ENCODE data around the gene CER1. TPM values are rescaled to one million over a fixed set of nuclear protein-coding genes. Genes with fewer than 3 reads are reported as not detected.

The CER1 gene
- polyA plus RNA-seq, 1 of the 3 experiments (the other 2 are of a cell fraction), result not detected

GRCh38 chr9:14730461-14730898 is 7.9 kb upstream of the CER1 start:
- TF ChIP-seq YY1 (IDR thresholded peaks at IDR 0.05; ENCODE audit: low read depth) (no peak), EZH2phosphoT487 (IDR thresholded peaks at IDR 0.05; ENCODE audit: borderline replicate concordance, low read depth) (no peak), RXRA (IDR thresholded peaks at IDR 0.05; ENCODE audit: borderline replicate concordance, low read depth) (no peak), FOXJ3 (CRISPR knock-in tag; IDR thresholded peaks at IDR 0.05) (no peak), GATA2 (CRISPR knock-in tag; IDR thresholded peaks at IDR 0.05) (no peak), CTCF (IDR thresholded peaks at IDR 0.05) (no peak), PBX3 (IDR thresholded peaks at IDR 0.05) (no peak), SIN3A (IDR thresholded peaks at IDR 0.05; ENCODE audit: borderline replicate concordance, low read depth, low read length) (no peak), FOSL2 (IDR thresholded peaks at IDR 0.05; ENCODE audit: borderline replicate concordance, low read depth) (no peak), TCF12 (IDR thresholded peaks at IDR 0.05) (no peak), TAF1 (IDR thresholded peaks at IDR 0.05; ENCODE audit: borderline replicate concordance, low read depth, low read length) (no peak), CHD2 (IDR thresholded peaks at IDR 0.05; ENCODE audit: low read length, partially characterized antibody) (no peak), RCOR1 (IDR thresholded peaks at IDR 0.05; ENCODE audit: low read length) (no peak)

GRCh38 chr9:14723301-14723700 is 768 bp upstream of the CER1 start:
- Histone ChIP-seq H2AFZ (ENCODE audit: low read depth) (no peak overlapping the region), H3K4me1 (ENCODE audit: control insufficient read depth in 1 of 2, insufficient read depth in 2 of 2, low read depth in 1 of 2, low read length in 1 of 2) (no peaks in the 10 kb centered on the region; a peak in 1 of 4 replicates), H3K79me2 (ENCODE audit: insufficient read depth) (no peaks in the 10 kb centered on the region), H3K9me3 (no peaks in the 10 kb centered on the region), H3K27ac (ENCODE audit: low read depth in 2 of 2, low read length in 1 of 2) (no peak overlapping the region), H3F3A (replicated peaks; ENCODE audit: insufficient read depth) (no peaks in the 10 kb centered on the region), H3K9ac (no peak overlapping the region), H3K27me3 (ENCODE audit: insufficient read depth) (peaks cover 5% of the 10 kb centered on the region; the same call in 1 of the 2 replicates), H4K20me1 (ENCODE audit: insufficient read depth) (no peaks in the 10 kb centered on the region), H3K9me2 (no peaks in the 10 kb centered on the region), H3K36me3 (replicated peaks in 1 of 2; ENCODE audit: control insufficient read depth in 1 of 2, insufficient read depth in 2 of 2, low read length in 1 of 2) (no peaks in the 10 kb centered on the region), H3K4me3 (ENCODE audit: low read depth in 2 of 2, low read length in 1 of 2) (no peak overlapping the region), H3K4me2 (no peak overlapping the region)
- POLR2A ChIA-PET, result interaction anchor here (0.6 kb wide), 1 partner anchor 34 kb away, joined by 3 read pairs; no protein-coding TSS in a partner anchor
- 36% methylated on average over 4 of the region's 4 CpGs for WGBS (ENCODE audit: low lambda C conversion rate)
- CTCF ChIA-PET, result no interaction called here
- DNase-seq, result no peak
- no peak for TF ChIP-seq REST (IDR thresholded peaks at IDR 0.05; ENCODE audit: low read depth, low read length)
- TF ChIP-seq EZH2phosphoT487 (IDR thresholded peaks at IDR 0.05; ENCODE audit: borderline replicate concordance, low read depth), result no peak
- no peak for TF ChIP-seq ELF1 (IDR thresholded peaks at IDR 0.05)
- TF ChIP-seq FOXJ3 (CRISPR knock-in tag; IDR thresholded peaks at IDR 0.05), result no peak
- no peak for TF ChIP-seq GATA2 (CRISPR knock-in tag; IDR thresholded peaks at IDR 0.05)
- TF ChIP-seq RXRA (IDR thresholded peaks at IDR 0.05; ENCODE audit: borderline replicate concordance, low read depth), result no peak
- no peak for TF ChIP-seq TAF1 (IDR thresholded peaks at IDR 0.05; ENCODE audit: borderline replicate concordance, low read depth, low read length)
- TF ChIP-seq CHD2 (IDR thresholded peaks at IDR 0.05; ENCODE audit: low read length, partially characterized antibody), result no peak
- no peak for TF ChIP-seq JUND (IDR thresholded peaks at IDR 0.05)
- no peak for TF ChIP-seq RFX5 (IDR thresholded peaks at IDR 0.05; ENCODE audit: low read length)
- TF ChIP-seq POLR2AphosphoS5 (IDR thresholded peaks at IDR 0.05; ENCODE audit: low read depth, low read length), result no peak
- TF ChIP-seq IRF3 (IDR thresholded peaks at IDR 0.05; ENCODE audit: low read depth, low read length), result no peak
- no peak for TF ChIP-seq SIN3A (IDR thresholded peaks at IDR 0.05; ENCODE audit: borderline replicate concordance, low read depth, low read length)
- TF ChIP-seq MEF2A (IDR thresholded peaks at IDR 0.05; ENCODE audit: borderline replicate concordance, low read depth), result no peak
- no peak for TF ChIP-seq YY1 (IDR thresholded peaks at IDR 0.05; ENCODE audit: low read depth)
- no peak for TF ChIP-seq TCF12 (IDR thresholded peaks at IDR 0.05)

More at GRCh38 chr9:14730461-14730898, 7.9 kb upstream of the CER1 start:
- Histone ChIP-seq H3K4me2 (no peak overlapping the region), H3K27ac (ENCODE audit: low read depth in 2 of 2, low read length in 1 of 2) (no peak overlapping the region; a peak in 1 of 4 replicates), H3K9ac (no peak overlapping the region), H3K36me3 (replicated peaks in 1 of 2; ENCODE audit: control insufficient read depth in 1 of 2, insufficient read depth in 2 of 2, low read length in 1 of 2) (no peaks in the 10 kb centered on the region), H3K4me3 (ENCODE audit: low read depth in 2 of 2, low read length in 1 of 2) (no peak overlapping the region), H3K9me2 (no peaks in the 10 kb centered on the region), H3K79me2 (ENCODE audit: insufficient read depth) (no peaks in the 10 kb centered on the region), H3K4me1 (ENCODE audit: control insufficient read depth in 1 of 2, insufficient read depth in 2 of 2, low read depth in 1 of 2, low read length in 1 of 2) (no peaks in the 10 kb centered on the region; a peak in 1 of 4 replicates), H2AFZ (ENCODE audit: low read depth) (no peak overlapping the region), H3K9me3 (no peaks in the 10 kb centered on the region), H3K27me3 (ENCODE audit: insufficient read depth) (no peaks in the 10 kb centered on the region; the same call in 1 of the 2 replicates), H4K20me1 (ENCODE audit: insufficient read depth) (no peaks in the 10 kb centered on the region), H3F3A (replicated peaks; ENCODE audit: insufficient read depth) (no peaks in the 10 kb centered on the region)
- no peak for DNase-seq
- POLR2A ChIA-PET, result no interaction called here
- CTCF ChIA-PET, result interaction anchor here (1.4 kb wide), 1 partner anchor 69 kb away, joined by 4 read pairs; no protein-coding TSS in a partner anchor
- 80% methylated on average over 2 of the region's 2 CpGs for WGBS (ENCODE audit: low lambda C conversion rate)

Measured in SK-N-SH (cell line).